Measurements from ENCODE around the gene PPARG. TPM values are rescaled to one million over a fixed set of nuclear protein-coding genes. Genes with fewer than 3 reads are reported as not detected.

The PPARG gene
- polyA plus RNA-seq, 1 donor, result 2.8 TPM

DNA sequence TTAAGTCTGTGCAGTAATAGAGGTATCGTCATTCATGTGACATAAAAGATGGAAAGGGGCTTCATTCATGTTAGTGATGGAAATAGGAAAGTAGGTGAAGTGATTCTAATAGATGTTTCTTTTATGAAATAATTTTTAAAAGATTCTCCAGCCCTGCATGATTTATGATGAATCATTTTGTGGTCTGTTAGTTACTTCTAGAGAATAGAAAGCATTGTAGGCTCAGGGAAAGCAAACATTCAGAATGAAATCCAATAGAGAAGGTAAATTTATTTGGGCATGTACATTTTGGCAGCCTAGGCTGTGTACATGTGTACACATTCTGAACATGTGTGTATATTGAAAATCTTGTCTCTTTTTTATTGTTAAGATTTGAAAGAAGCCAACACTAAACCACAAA, 23.1 kb downstream of the PPARG start:
- DNase-seq (ENCODE audit: low read depth), result no peak

DNA sequence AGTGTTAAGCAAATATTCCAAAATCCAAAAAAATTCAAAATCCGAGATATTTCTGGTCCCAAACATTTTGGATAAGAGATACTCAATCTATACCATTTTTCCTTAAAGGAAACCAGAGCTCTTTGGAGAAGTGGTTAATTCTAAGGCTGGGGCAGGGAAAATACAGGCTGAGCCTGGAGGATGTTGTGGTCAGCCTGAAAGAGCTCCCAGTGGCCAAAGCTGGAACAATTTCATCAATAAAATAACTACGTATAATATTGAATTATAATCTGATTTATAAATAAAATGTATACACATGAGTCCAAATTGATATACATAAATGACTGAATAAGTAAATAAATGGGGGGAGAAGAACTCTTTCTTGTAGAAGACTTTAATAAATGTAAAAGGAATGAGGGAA, 24.6 kb downstream of the PPARG start:
- no peak for DNase-seq (ENCODE audit: low read depth)

DNA sequence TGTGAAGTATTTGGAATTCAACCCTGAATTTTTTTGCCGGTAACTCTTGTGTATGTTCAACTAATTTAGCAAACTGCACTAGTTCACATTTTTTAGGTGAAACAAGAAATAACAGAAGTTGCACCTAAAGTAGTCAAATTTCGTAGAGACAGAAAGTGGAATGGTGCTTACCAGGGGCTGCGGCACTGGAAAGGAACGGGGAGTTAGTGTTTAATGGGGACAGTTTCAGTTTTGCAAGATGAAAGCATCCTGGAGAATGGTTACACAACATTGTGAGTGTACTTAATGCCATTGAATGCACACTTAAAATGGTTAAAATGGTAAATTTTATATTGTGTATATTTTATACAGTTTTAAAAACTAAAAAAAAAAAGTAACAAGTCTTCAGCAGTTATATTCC, 27.4 kb downstream of the PPARG start:
- DNase-seq (ENCODE audit: low read depth), result no peak

DNA sequence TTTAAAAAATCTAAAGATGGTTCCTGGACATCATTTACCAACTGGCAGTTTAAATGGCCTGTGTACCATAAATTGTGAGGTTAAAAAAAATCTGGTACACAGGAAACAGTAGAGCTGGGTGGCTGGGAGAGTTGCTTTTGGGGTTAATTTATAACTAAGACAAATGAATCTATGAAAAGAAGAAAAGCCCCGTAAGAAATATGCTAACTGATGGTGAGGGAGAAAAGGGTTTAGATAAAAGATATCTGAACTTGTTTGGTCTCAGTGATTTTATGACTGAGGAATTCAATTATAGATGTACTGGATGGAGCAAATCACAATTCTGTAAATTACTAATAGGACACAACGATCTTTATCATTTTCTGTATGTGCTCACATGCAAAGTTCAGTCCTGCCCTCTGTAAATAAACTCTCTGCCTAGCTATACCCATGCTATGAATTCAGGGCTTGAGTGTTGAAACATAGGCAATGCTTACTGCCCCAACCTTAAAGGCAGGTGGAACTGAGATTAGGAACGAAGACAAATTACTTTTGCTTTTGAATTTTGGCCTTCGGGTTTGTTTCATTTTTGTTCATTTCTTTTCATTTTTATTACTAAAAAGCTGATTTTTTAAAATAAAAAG, 28.0 kb downstream of the PPARG start:
- no peak for DNase-seq (ENCODE audit: low read depth)

DNA sequence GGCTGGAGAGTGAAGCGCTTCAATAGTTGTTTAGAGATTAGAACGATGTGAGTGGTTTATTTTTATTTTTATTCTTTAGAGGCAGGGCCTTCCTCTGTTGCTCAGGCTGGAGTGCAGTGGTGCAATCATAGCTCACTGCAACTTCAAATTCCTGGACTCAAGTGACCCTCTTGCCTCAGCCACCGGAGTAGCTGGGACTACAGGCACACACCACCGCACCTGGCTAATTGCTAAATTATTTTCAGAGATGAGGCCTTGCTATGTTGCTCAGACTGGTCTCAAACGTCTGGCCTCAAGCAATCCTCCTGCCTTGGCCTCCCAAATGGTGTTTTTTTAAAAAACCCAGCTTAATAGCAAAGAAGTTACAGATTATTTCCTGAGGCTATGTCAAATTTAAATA, 29.0 kb downstream of the PPARG start:
- no peak for DNase-seq (ENCODE audit: low read depth)

DNA sequence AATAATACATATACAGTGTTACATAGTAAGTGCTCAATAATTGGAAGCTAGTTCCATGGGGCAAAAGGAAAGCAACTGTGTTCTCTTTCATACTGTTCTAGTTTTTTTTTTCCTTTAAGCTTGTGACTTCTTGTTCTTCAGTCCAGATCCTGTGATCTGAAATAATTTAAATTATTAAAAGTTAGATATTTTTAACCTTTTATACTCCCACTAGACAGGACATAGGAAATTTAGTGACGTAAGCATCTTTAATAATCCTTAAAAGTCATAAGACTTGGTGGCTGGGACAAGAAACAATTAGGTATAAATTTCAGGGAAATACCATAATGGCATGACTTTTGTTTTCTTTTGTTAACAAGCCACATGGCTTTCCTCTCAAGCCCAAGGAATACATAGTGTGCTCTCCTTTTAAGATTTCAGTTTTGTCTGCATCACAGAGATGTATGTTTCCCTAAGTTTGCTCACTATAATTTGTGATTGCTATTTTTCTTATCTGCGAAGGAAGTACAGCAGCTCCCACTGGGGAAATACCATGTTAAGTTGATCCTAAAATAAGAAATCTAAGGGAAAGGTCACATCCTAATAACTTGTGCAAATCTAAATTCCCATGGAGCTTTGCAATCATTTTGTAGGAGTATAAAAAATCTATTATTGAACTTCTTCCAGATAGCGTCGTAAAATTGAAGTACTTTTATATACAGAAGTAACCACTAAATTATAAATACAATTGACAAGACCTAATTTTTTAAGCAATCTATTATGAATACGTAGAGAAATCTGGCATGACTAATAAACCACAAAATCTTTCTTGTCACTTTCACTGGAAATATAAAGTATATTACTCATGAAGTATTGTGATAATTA, 30.1 kb downstream of the PPARG start:
- no peak for DNase-seq (ENCODE audit: low read depth)

DNA sequence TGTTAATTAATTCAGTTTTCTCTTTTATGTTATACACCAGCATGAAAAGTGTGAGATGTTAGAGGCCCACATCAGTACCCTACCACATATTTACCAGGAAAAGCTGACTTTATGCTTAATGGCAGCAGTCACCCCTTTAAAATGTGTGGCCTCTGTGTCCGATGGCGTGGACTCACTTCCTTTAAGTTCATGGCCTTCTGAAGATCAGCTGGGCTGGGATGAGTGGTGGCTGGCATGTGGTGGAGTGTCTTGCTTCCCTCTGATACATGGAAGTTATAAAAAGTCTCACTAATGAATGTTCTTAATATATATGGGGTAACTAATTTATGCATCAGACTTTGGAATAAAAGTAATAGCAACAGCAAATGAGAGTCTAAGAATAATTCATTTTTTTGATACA, 32.1 kb downstream of the PPARG start:
- no peak for DNase-seq (ENCODE audit: low read depth)

DNA sequence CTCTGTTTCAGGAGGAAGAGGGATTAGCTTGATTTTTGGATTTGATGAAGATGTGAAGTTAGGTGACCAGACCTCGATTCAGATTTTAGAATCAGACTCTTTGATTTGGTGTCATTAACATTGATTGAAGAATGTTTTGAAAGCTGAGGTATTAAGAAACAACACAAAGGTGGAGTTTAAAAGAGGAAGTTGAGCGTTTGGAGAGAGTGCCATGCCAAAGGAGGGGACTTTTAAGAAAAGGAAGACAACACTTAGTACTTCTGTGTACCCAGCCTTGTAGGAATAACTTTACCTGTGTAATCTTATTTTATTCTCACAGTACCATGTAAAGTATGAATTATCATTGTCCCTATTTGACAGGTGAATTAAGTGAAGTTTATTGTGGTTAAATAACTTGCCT, 34.4 kb downstream of the PPARG start:
- DNase-seq (ENCODE audit: low read depth), result no peak

DNA sequence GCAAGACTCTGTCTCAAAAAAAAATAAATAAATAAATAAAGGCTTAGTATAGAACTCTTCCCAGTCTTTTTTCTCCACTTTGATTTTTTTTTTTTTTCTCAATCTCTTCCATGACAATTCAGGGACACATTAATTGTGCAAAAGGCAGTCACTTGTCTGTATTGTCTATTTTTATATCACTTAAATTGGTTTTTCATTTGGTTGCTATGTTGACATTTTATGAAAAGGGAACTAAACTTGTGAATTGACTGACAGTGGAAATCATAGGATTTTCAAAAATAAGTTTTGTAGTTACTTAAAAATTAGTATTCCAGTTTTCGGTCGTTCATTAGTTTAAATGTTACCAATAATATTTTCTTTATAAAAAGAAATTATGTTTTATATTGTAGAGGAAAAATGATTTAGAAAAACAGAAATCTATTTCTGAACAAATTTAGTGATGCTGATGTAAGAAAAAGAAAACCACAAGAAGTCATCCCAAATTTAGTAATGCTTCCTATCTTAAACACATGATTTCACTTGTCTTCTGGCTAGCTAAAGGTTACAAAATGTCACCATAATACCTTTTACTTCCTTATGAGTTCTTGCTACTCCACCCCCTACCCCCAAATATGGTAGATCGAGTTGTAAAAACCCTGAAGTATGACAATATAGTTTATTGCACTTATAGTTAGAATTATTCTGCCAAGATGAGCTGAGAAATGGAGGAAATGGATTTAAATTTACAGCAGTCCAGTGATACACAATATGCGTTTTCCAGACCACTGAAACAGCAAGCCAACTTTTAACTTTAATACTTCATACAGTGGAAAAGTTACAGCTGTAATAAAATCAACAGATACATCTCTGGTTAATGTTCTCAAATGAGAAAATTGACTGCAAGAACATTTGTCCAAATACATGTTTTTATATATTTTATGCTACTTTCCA, 37.0 kb downstream of the PPARG start:
- DNase-seq (ENCODE audit: low read depth), result no peak

DNA sequence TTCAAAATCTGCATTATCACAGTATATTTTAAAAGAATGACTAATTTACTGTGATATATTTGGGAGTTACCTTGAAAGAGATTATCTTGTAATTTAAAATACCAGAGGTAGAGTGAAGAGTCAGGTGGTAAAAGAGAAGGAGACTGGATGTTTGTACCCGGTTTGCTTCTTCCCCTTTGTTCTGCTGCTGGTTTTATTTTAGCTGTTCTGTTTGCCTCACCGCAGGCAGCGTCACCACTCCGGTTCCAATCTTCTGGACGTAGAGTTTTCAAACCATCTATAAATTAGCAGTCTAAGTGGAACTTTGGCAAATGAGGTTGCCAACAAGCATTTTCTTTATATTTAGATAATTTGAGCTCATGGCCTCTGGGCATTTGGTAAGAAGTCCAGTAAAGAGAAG, 38.2 kb downstream of the PPARG start:
- no peak for DNase-seq (ENCODE audit: low read depth)

DNA sequence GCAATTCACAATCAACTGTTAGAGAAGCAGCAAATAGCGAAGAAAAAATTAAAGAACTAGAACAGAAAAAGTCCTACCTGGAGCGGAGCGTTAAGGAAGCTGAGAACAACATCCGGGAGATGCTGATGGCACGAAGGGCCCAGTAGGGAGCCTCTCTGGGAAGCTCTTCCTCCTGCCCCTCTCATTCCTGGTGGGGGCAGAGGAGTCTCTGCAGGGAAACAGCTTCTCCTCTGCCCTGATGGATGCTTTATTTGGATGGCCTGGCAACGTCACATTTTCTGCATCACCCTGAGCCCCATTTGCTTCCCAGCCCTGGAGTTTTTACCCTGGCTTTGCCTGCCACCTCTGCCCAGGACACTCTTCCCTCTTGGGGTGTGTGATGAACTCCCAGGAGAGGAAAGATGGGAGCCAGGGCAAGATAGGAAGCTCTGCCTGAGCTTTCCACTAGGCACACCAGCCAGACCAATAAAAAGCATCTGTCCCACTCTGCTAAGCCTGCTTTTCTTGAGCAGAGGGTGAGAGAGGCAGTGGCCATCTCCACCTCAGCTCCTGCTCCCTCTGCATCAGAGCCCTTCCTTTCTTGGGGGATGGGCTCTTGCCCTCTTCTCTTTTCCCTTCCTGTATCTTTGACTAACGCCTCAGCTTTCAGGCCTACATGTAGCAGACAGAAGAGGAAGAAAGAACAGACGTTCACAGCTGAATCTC, 39.4 kb downstream of the PPARG start:
- DNase-seq (ENCODE audit: low read depth), result no peak

DNA sequence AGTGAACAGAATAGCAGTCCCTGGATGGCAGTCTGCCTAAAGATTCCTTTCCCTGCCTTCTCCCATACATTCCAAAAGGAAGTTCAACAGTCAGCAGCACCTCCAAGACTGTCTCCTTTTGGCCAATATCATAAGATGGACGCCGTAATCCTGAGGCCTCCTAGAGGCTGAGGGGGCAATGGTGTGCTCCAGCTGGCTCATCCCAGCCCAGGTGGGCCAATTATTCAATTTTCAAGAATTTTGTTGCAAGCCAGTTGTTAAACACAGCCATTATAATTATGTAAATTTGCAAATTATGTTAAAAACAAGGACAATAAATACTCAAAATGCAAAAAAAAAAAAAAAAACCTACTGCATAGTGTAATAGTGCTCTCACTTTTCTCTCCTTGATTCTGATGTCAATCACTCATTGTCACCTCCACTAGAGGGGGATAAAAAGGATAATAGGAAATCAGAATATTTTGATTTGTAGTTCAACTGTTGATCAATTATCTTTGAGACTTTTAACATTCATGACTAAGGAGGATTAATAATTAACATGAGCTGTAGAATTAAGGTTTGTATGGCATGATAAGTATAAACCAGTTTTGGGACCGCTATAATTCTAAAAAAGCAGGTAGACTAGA, 40.1 kb downstream of the PPARG start:
- no peak for DNase-seq (ENCODE audit: low read depth)

DNA sequence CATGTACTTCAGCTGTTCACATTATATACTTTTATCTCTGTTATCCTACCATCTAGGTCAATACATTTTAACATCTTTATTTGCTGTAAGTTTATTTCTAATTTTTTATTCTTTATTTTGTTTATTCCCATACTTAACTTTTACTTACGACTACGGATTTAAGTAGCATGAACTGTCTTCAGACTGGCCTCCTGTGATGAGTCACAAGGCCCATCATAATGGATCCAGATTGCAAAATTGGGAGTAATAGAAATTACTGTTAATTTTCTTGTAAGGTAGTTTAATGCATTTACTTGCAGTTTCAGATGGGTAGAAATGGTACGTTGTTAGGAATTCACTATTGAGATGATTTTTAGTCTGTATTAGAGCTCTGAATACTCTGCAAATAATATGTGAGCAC, 45.9 kb downstream of the PPARG start:
- no peak for DNase-seq (ENCODE audit: low read depth)

DNA sequence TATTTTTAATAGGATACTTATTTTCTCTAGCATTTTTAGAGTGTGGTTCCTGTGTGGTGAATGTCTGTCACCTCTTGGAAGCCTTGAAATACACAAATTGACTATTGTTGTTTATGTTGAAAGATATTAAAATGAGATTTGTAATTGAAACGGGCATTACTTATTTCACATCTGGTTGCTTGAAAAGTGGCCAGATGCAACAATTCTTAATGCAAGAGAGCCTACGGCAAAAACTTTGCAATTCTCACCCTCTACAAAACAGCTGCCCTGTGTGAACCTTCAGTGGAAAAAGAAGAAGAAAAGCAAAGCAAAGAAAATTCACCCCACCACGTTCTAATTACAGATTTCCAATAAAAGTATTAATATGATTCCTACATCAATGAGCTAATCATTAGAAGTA, 46.6 kb downstream of the PPARG start:
- no peak for DNase-seq (ENCODE audit: low read depth)

DNA sequence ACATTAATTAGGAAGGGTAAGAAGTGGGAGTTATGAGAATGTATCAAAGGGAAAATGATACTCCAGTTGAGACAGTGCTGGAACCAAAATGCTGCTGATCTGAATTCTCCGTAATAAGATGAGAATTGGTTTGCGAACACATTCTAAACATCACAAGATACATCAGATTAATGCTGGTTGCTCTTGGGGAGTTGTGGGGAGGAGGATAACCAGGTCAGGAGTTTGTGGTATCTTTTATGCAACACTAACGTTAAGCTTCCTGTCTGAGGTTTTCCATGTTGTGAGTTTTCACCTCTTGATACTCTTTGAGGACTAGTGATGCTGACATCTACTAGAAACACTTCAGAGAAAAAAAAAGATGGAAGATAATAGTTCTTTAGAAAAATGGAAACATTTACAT, 47.2 kb downstream of the PPARG start:
- DNase-seq (ENCODE audit: low read depth), result no peak

DNA sequence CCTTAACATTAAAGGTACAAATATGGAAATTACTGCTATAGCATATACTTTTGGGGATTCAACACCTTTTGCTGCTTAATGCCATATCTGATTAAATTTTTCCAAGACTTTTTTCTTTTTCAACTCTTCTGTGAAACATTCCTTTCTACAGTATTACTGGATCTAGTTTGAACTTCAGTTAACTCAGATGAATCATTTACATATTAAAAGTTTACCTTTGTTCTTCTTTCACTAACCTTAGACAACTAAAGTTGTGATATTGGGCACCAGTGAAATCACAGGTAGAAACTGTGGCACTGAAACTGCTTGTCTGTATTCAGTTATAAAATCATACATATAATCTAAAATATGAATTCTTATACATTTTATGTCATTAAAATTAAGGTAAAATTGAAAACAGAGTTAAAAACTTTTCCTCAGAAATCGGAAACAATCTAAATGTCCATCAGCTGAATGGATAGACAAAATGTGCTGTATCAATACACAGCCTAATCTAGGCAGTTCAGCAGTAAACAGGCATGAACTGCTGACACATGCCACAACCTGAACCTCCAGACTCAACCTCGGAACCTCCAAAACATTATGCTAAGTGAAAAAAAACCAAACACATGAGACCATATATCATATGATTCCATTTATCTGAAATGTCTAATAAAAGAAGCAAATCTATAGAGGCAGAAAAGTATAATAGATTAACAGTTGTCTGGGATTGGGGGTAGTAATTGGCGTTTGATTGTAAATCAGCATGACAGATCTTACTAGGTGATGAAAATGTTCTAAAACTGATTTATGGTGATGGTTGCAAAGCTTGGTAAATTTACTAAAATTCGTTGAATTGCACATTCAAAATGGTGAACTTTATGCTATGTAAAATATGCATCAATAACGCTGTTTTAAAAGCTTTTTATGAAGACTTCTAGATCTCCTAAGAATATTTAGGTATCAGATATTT, 50.0 kb downstream of the PPARG start:
- DNase-seq (ENCODE audit: low read depth), result no peak

DNA sequence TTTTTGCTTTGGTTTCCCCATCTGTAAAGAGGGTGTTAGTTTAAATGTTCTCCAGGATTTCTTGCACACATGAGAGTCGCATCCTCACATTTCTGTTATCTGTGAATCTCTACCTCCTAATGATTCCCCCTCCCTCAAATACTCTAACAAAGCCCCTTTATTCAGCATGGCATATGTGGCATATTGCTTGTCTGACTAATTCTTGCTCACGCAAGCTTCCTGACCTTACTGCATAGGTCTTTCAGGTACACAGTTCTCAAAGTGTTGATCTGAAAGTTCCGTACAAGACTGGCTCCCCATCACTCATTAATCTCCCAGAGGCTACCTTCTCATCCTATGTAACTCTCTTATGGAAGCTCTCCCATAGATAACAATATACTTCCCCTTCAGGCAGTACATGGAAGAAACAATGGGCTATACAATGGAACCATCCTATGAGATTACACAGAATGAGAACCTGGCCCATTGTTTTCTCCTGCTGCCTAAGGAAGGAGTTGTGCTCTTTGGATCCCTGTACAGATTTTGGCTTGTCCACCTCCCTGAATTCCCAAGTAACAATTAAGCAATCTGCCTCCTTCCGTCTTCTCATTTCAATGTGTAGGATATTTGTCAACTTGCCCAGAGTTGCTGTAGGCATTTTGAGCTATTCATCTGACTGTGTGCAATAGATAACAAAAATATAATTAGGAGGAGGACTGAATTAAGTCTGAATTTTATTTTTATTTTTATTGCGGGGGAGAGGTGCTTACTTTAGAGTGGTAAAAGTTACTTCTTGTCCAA, 51.0 kb downstream of the PPARG start:
- DNase-seq (ENCODE audit: low read depth), result no peak

DNA sequence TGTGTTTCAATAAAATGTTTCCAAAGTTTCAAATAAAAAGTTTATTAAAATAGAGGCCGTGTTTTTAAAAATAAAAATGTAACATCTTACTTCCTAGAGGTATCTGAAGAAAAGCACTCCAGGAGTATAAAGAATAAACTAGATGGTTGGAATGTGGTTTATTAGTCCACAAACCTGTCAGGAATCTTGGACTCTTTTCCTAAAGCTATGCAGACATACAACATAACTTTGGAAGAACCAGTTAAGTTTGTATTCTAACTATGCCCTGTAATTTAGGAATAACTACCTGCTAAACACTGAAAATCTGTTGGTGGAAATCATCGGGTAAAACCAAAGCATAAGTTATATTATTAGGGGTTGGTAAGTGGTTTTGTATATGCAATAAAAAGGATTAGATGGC, 51.6 kb downstream of the PPARG start:
- DNase-seq (ENCODE audit: low read depth), result no peak

DNA sequence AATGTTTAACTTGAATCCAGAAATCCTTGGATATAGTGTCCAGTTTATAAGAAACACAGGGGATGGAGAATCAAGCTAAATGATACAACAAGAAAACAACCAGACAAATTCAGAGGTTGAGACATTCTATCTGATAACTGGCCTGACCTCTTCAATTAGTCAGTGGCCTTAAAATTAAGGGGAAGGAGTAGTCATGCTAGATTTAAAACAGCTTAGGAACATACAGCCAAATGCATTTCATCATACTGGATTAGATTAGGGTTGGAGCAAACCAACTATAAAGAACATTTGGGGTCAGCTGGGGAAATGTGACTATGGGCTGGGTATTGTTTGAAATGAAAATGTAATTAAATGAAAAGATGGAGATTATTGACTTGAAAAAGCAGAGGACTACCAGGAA, 53.3 kb downstream of the PPARG start:
- no peak for DNase-seq (ENCODE audit: low read depth)
